ENCODE data around the gene DAB2IP. TPM values are rescaled to one million over a fixed set of nuclear protein-coding genes. Genes with fewer than 3 reads are reported as not detected.
A peak's percentile ranks its signal among the peaks of the same experiment; 100 is the strongest.

The DAB2IP gene
- polyA plus RNA-seq, 1 donor (not counting 4 experiments of a cell fraction or from before 2014, with no cell fraction given) = 28.6 TPM

DNA sequence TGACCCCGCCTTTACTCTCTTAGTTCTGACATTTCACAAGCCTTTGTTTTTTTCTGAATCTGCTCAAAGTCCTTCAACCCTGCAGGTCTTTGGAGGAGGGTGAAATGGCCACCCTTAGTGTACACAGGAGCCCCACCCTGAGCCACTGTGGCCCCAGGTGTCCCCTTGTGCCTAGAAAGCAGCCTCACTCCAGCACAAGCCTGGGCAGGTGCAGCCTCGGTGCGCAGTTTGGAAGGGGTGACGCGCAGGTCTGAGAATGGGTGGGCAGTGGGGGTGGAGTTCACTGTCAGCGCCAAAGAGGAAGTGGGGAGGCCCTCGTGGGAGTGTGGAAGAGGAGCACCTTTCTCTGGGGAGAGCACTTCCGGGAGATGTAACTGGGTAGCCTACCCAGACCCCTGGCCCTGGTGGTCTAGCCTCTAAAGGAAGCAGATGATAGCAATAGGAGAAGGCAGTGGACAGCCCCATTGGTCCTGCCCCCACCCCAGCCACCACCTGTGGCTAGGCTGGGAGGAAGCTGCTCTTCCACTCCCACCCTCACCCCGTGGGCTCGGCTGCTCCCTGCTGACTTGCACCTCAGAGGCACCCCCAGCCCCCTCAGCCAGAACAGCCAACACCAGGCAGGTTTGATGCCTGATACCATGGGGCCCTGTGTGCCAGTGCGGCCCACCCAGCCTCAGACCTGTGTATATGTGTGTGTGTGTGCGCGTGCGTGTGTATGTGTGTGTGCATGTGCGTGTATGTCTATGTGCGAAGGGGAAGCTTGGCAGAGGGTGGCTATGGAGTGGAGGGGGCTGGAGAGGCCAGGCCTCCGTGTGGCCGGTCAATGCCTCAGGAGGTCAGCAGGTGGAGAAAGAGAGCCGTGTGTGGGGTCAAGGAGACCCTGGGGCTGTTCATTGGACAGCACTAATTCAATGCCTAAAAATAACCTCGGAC, 16.8 kb upstream of the DAB2IP start:
- no peaks in the 10 kb centered on the region for H3K9me1 ChIP-seq (ENCODE audit: control insufficient read depth, extremely low read depth, insufficient read depth, low read length)
- dilution Hi-C loops (cut with MboI; ENCODE audit: extremely low pct_ligation_motif_present, low sequenced_read_pairs) = no loop called here
- H3K79me2 ChIP-seq (ENCODE audit: control insufficient read depth, insufficient read depth, low read length) = no peaks in the 10 kb centered on the region
- H3K4me1 ChIP-seq (ENCODE audit: control insufficient read depth, extremely low read depth, insufficient read depth, low read length) = peaks cover 29% of the 10 kb centered on the region
- H4K20me1 ChIP-seq (ENCODE audit: control insufficient read depth, extremely low read depth, insufficient read depth, low read length) = no peaks in the 10 kb centered on the region
- no peak overlapping the region for H2AFZ ChIP-seq (ENCODE audit: control insufficient read depth, low read length)
- no peak overlapping the region for H3K4me3 ChIP-seq (ENCODE audit: control insufficient read depth in 2 of 3, extremely low read depth in 1 of 3, insufficient read depth in 2 of 3, low read depth in 1 of 3, low read length in 3 of 3)
- no peaks in the 10 kb centered on the region for H3K27me3 ChIP-seq (ENCODE audit: control insufficient read depth, extremely low read depth, insufficient read depth, low read length)
- no peak for FAIRE-seq
- no peak for DNase-seq (ENCODE audit: low read depth, low spot score)
- no peaks in the 10 kb centered on the region for H3K9me3 ChIP-seq (ENCODE audit: control insufficient read depth, low read depth, low read length)
- H3K36me3 ChIP-seq (ENCODE audit: control insufficient read depth in 2 of 2, extremely low read depth in 1 of 2, insufficient read depth in 2 of 2, low read length in 2 of 2) = no peaks in the 10 kb centered on the region
- H3K4me2 ChIP-seq (ENCODE audit: control insufficient read depth, extremely low read depth, insufficient read depth, low read depth, low read length) = no peak overlapping the region
- no peak overlapping the region for H3K9ac ChIP-seq (ENCODE audit: control insufficient read depth, extremely low read depth, insufficient read depth, low read length)
- TF ChIP-seq CTCF (optimal IDR thresholded peaks at IDR 0.05 in 1 of 3, IDR thresholded peaks at IDR 0.05 in 1 of 3, conservative IDR thresholded peaks at IDR 0.05 in 1 of 3; ENCODE audit: extremely low read depth in 1 of 3, insufficient read depth in 2 of 3, low read length in 3 of 3) (peak in 2 of 3 experiments; percentile 13 to 43), EZH2 (IDR thresholded peaks at IDR 0.05; ENCODE audit: low read length) (no peak)
- no peak overlapping the region for H3K27ac ChIP-seq (ENCODE audit: control insufficient read depth, insufficient read depth, low read length)

- H3K9me3 ChIP-seq (ENCODE audit: control insufficient read depth, low read depth, low read length) = no peaks in the 10 kb centered on the region
- no peaks in the 10 kb centered on the region for H3K36me3 ChIP-seq (ENCODE audit: control insufficient read depth in 2 of 2, extremely low read depth in 1 of 2, insufficient read depth in 2 of 2, low read length in 2 of 2)
- no peaks in the 10 kb centered on the region for H4K20me1 ChIP-seq (ENCODE audit: control insufficient read depth, extremely low read depth, insufficient read depth, low read length)
- no peak overlapping the region for H3K27ac ChIP-seq (ENCODE audit: control insufficient read depth, insufficient read depth, low read length)
- no peak overlapping the region for H2AFZ ChIP-seq (ENCODE audit: control insufficient read depth, low read length)
- dilution Hi-C loops (cut with MboI; ENCODE audit: extremely low pct_ligation_motif_present, low sequenced_read_pairs) = no loop called here
- H3K4me1 ChIP-seq (ENCODE audit: control insufficient read depth, extremely low read depth, insufficient read depth, low read length) = peaks cover 29% of the 10 kb centered on the region
- FAIRE-seq = no peak
- no peak overlapping the region for H3K4me3 ChIP-seq (ENCODE audit: control insufficient read depth in 2 of 3, extremely low read depth in 1 of 3, insufficient read depth in 2 of 3, low read depth in 1 of 3, low read length in 3 of 3)
- no peaks in the 10 kb centered on the region for H3K27me3 ChIP-seq (ENCODE audit: control insufficient read depth, extremely low read depth, insufficient read depth, low read length)
- no peaks in the 10 kb centered on the region for H3K79me2 ChIP-seq (ENCODE audit: control insufficient read depth, insufficient read depth, low read length)
- H3K9me1 ChIP-seq (ENCODE audit: control insufficient read depth, extremely low read depth, insufficient read depth, low read length) = no peaks in the 10 kb centered on the region
- no peak overlapping the region for H3K9ac ChIP-seq (ENCODE audit: control insufficient read depth, extremely low read depth, insufficient read depth, low read length)
- H3K4me2 ChIP-seq (ENCODE audit: control insufficient read depth, extremely low read depth, insufficient read depth, low read depth, low read length) = no peak overlapping the region
- DNase-seq (ENCODE audit: low read depth, low spot score) = no peak
- no peak for TF ChIP-seq CTCF (optimal IDR thresholded peaks at IDR 0.05 in 1 of 3, IDR thresholded peaks at IDR 0.05 in 1 of 3, conservative IDR thresholded peaks at IDR 0.05 in 1 of 3; ENCODE audit: extremely low read depth in 1 of 3, insufficient read depth in 2 of 3, low read length in 3 of 3)
- TF ChIP-seq EZH2 (IDR thresholded peaks at IDR 0.05; ENCODE audit: low read length) = no peak
Measured at GRCh38 chr9:121635300-121635876, 16.0 kb upstream of the DAB2IP start.
